Chondrocyte (in vitro differentiated cells): ENCODE measurements around the gene ATG10. TPM values are rescaled to one million over a fixed set of nuclear protein-coding genes. Genes with fewer than 3 reads are reported as not detected.
"Not testable (repeated sequence)": the region's sequence is repeated elsewhere in the genome, so short reads cannot be mapped to it uniquely, and the experiment has no call there.

Source experiments
- DNase-seq: peaks from one replicate; pipeline ENCODE4 v3.0.0; 2021; ENCODE audit warnings: mixed read lengths, low spot score
- H3K27ac Mint-ChIP-seq: one replicate; pipeline ENCODE4 v1.8.0; 2021; ENCODE audit warnings: mild to moderate bottlenecking, moderate library complexity, mixed read lengths; ENCODE audit not compliant: unreplicated experiment
- H3K27me3 Mint-ChIP-seq: 2 replicates; pipeline ENCODE4 v1.8.0; 2021; ENCODE audit warnings: low read depth, mixed read lengths
- H3K36me3 Mint-ChIP-seq: 2 replicates; pipeline ENCODE4 v1.8.0; 2021; ENCODE audit warnings: low read depth, mixed read lengths
- H3K4me1 Mint-ChIP-seq: 2 replicates; pipeline ENCODE4 v1.8.0; 2021; ENCODE audit warnings: low read depth, mild to moderate bottlenecking, mixed read lengths
- H3K4me3 Mint-ChIP-seq: one replicate; pipeline ENCODE4 v1.8.0; 2021; ENCODE audit warnings: mild to moderate bottlenecking, moderate library complexity, mixed read lengths; ENCODE audit not compliant: unreplicated experiment
- H3K9me3 Mint-ChIP-seq: 2 replicates; pipeline ENCODE4 v1.8.0; 2021; ENCODE audit warnings: low read depth, mixed read lengths
- total RNA-seq: library from RNA; stranded (reverse); gene quantifications from 3 replicates; pipeline ENCODE4 v1.2.1, GENCODE V29; 2021
- TF ChIP-seq, protein P1 (sequence below): fragments of 200-600 bp; sonication (generic); IDR thresholded peaks from 2 replicates; pipeline ENCODE4 v1.5.0; 2021; ENCODE audit warnings: antibody characterized with exemption, mild to moderate bottlenecking, moderate library complexity

ATG10 gene
- total RNA-seq, 1 donor from 2014 or later, result 6.4 TPM

DNA sequence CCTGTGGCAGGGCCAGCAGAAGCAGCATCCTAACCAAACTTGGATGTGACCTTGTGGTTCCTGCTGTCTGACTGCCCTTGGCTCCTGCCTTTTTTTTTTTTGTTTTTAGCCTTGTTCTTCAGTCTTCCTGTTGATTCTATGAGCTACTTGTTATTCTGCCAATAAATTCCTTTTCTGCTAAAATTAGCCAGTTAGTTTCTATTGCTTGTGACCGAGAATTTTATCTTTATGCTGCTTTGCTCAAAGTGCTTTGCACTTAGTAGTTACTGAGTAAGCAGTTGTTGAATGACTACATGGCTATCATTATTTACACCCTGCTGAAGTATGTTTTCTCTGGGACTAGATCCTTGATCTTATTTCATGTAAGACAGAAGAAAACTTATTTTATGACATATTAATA lies 20.8 kb upstream of the ATG10 start:
- no peak for DNase-seq
- Mint-ChIP-seq H3K9me3 (no peaks in the 10 kb centered on the region), H3K4me3 (no peak overlapping the region), H3K4me1 (peaks cover 19% of the 10 kb centered on the region), H3K27ac (peak overlapping the region; percentile 19), H3K27me3 (no peaks in the 10 kb centered on the region), H3K36me3 (no peaks in the 10 kb centered on the region)
- TF ChIP-seq, protein P1, sequence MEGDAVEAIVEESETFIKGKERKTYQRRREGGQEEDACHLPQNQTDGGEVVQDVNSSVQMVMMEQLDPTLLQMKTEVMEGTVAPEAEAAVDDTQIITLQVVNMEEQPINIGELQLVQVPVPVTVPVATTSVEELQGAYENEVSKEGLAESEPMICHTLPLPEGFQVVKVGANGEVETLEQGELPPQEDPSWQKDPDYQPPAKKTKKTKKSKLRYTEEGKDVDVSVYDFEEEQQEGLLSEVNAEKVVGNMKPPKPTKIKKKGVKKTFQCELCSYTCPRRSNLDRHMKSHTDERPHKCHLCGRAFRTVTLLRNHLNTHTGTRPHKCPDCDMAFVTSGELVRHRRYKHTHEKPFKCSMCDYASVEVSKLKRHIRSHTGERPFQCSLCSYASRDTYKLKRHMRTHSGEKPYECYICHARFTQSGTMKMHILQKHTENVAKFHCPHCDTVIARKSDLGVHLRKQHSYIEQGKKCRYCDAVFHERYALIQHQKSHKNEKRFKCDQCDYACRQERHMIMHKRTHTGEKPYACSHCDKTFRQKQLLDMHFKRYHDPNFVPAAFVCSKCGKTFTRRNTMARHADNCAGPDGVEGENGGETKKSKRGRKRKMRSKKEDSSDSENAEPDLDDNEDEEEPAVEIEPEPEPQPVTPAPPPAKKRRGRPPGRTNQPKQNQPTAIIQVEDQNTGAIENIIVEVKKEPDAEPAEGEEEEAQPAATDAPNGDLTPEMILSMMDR, result no peak

DNA sequence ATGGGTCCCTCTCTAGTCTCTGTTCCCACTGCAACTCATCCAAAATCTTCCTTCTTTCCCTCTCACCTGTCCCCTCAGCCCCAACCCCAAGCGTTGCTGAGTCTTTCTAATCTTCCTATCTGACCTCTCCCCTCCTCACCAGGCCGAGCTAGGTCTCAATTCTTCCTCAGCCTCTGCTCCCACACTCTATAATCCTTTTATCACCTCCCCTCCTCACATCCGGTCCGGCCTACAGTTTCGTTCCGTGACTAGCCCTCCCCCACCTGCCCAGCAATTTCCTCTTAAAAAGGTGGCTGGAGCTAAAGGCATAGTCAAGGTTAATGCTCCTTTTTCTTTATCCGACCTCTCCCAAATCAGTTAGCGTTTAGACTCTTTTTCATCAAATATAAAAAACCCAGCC lies 17.0 kb upstream of the ATG10 start:
- not testable (repeated sequence) for H3K27ac Mint-ChIP-seq, H3K4me3 Mint-ChIP-seq, H3K36me3 Mint-ChIP-seq, H3K9me3 Mint-ChIP-seq, DNase-seq, H3K27me3 Mint-ChIP-seq
- H3K4me1 Mint-ChIP-seq, result peaks cover 11% of the 10 kb centered on the region

DNA sequence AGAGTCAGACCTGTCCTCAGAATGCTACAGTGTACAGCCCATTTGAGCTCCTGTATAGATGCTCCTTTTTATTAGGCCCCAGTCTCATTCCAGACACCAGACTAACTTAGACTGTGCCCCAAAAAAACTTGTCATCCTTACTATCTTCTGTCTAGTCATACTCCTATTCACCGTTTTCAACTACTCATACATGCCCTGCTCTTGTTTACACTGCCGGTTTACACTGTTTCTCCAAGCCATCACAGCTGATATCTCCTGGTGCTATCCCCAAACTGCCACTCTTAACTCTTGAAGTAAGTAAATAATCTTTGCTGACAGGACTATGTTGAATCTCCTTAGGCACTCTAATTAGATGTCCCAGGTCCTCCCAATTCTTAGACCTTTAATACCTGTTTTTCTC lies 13.7 kb upstream of the ATG10 start:
- H3K36me3 Mint-ChIP-seq, H3K4me3 Mint-ChIP-seq, H3K27me3 Mint-ChIP-seq, H3K9me3 Mint-ChIP-seq, DNase-seq, H3K27ac Mint-ChIP-seq, H3K4me1 Mint-ChIP-seq: not testable (repeated sequence)

DNA sequence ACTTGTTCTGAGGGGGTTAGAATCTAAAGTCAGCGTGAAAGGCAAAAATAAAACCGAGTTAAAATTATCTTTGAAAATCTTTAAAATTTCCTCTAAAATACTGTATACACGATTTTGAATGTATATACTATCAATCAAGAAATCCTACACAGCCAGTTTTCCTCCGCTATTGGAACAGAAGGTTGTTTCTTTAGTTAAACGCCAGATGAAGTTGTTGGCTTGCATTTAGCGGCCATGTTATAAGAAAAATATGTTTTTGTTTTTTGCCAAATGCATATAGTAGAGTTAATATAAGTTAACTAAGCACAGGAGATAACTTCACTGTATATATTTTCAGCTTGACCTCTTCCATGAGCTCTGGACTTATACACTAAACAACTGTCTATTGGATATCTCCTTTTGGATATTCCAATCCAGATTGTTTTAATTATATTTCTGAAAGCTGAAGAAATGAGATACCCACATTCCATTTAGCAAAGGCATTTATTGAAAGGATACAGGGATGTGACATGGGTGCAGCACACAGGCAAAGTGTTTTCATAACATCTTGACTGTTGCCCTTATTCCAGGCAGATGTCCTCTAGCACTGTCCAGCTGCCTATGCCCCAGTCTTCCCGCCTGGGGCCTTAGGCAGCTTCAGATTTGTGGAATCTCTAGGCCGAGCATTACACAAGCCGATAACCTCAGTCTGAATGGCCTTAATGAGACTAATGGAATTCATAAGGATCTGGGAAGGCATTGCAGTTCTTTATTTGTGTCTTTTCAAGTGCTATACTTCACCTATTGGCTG lies 10.0 kb upstream of the ATG10 start:
- H3K36me3 Mint-ChIP-seq, result no peaks in the 10 kb centered on the region
- no peak for DNase-seq
- no peaks in the 10 kb centered on the region for H3K9me3 Mint-ChIP-seq
- TF ChIP-seq, protein P1, result no peak
- H3K4me3 Mint-ChIP-seq, result no peak overlapping the region
- H3K4me1 Mint-ChIP-seq, result no peaks in the 10 kb centered on the region
- H3K27me3 Mint-ChIP-seq, result no peaks in the 10 kb centered on the region
- no peak overlapping the region for H3K27ac Mint-ChIP-seq

DNA sequence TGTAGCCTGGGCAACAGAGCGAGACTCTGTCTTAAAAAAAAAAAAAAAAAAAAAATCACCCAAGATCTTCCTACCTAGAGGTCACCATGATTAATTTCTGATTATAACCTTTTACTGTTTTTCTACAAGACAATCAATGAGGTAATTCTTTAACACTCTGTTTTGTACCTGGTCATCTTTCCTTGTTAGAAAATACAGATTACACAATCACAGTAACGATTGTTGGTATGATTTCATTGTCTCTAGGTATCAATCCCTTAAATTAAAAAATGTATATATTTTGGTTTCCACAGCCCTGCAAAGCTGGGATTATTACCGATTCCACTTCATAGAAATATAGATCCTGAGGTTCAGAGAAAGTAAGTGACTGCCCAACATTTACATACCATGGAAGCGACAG lies 8.3 kb upstream of the ATG10 start:
- H3K27ac Mint-ChIP-seq, result no peak overlapping the region
- H3K27me3 Mint-ChIP-seq, result no peaks in the 10 kb centered on the region
- H3K4me3 Mint-ChIP-seq, result no peak overlapping the region
- no peaks in the 10 kb centered on the region for H3K4me1 Mint-ChIP-seq
- H3K36me3 Mint-ChIP-seq, result no peaks in the 10 kb centered on the region
- TF ChIP-seq, protein P1, result no peak
- no peaks in the 10 kb centered on the region for H3K9me3 Mint-ChIP-seq
- DNase-seq, result no peak

DNA sequence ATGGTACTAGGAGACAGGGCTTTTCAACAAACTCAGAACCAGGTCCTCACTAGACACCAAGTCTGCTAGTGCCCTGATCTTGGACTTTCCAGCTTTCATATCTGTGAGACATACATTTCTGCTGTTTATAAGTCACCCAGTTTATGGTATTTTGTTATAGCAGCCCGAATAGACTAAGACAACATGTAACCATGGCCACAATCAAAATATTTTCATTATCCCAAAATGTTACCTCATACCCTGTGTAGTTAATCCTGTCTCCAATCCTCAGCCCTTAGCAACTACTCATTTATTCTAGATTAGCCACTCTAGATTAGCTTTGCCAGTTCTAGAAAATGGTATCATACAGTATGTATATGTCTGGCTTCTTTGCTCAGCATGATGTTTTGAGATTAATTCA lies 6.3 kb upstream of the ATG10 start:
- H3K9me3 Mint-ChIP-seq, result no peaks in the 10 kb centered on the region
- no peaks in the 10 kb centered on the region for H3K4me1 Mint-ChIP-seq
- H3K27ac Mint-ChIP-seq, result no peak overlapping the region
- TF ChIP-seq, protein P1, result no peak
- no peak overlapping the region for H3K4me3 Mint-ChIP-seq
- no peak for DNase-seq
- no peaks in the 10 kb centered on the region for H3K36me3 Mint-ChIP-seq
- no peaks in the 10 kb centered on the region for H3K27me3 Mint-ChIP-seq
